Mesenchymal stem cell (in vitro differentiated cells and primary cell): ENCODE data around the gene KLHL1. TPM values are rescaled to one million over a fixed set of nuclear protein-coding genes. Genes with fewer than 3 reads are reported as not detected.

Experiments used
- DNase-seq: peaks from one replicate; pipeline ENCODE4 v3.0.0-alpha.2; 2013
- H2AFZ ChIP-seq: one replicate; pipeline ENCODE4 v1.6.1; 2013; ENCODE audit warnings: low read depth, mild to moderate bottlenecking, control low read depth, inconsistent platforms, low read length, moderate library complexity
- H2AK5ac ChIP-seq: 2 replicates; pipeline ENCODE4 v1.6.1; 2013; ENCODE audit warnings: low read length, moderate library complexity, mild to moderate bottlenecking, inconsistent platforms; ENCODE audit not compliant: severe bottlenecking
- H2BK120ac ChIP-seq: one replicate; pipeline ENCODE4 v1.6.1; 2013; ENCODE audit warnings: low read depth, mild to moderate bottlenecking, inconsistent platforms, low read length, moderate library complexity
- H2BK12ac ChIP-seq, 2 experiments: one replicate each; pipeline ENCODE4 v1.6.1; 2013; ENCODE audit warnings: inconsistent platforms in 2 of 2, low read length in 2 of 2, mild to moderate bottlenecking in 2 of 2, moderate library complexity in 2 of 2, control low read depth in 1 of 2
- H2BK15ac ChIP-seq: one replicate; pipeline ENCODE4 v1.6.1; 2013; ENCODE audit warnings: mild to moderate bottlenecking, low read depth, inconsistent platforms; ENCODE audit not compliant: poor library complexity, severe bottlenecking
- H2BK5ac ChIP-seq: 2 replicates; pipeline ENCODE4 v1.6.1; 2013; ENCODE audit warnings: low read depth, mild to moderate bottlenecking, low read length, control low read depth, inconsistent platforms; ENCODE audit not compliant: poor library complexity, severe bottlenecking
- H3K14ac ChIP-seq, 2 experiments: one replicate each; pipeline ENCODE4 v1.6.1; 2013; ENCODE audit warnings: inconsistent platforms in 2 of 2, low read length in 2 of 2, control low read depth in 1 of 2, mild to moderate bottlenecking in 1 of 2, moderate library complexity in 1 of 2
- H3K18ac ChIP-seq, 2 experiments: one replicate each; pipeline ENCODE4 v1.6.1; 2013; ENCODE audit warnings: inconsistent platforms in 2 of 2, low read length in 2 of 2, control low read depth in 1 of 2, low read depth in 1 of 2, mild to moderate bottlenecking in 1 of 2
- H3K23ac ChIP-seq, 2 experiments: one replicate each; pipeline ENCODE4 v1.6.1; 2013; ENCODE audit warnings: inconsistent platforms in 2 of 2, low read length in 2 of 2, mild to moderate bottlenecking in 2 of 2, moderate library complexity in 2 of 2, control low read depth in 1 of 2
- H3K27ac ChIP-seq: 2 replicates; pipeline ENCODE4 v1.5.1; 2013; ENCODE audit warnings: mild to moderate bottlenecking, moderate library complexity, low read length, control low read depth, inconsistent platforms; ENCODE audit not compliant: poor library complexity, severe bottlenecking
- H3K27me3 ChIP-seq, 2 experiments: 2 replicates each; pipeline versions ENCODE4 v1.6.1 to v1.7.0; 2013; ENCODE audit warnings: low read length in 2 of 2, mild to moderate bottlenecking in 2 of 2, moderate library complexity in 2 of 2, control low read depth in 1 of 2, inconsistent platforms in 1 of 2; ENCODE audit not compliant: control insufficient read depth in 1 of 2, insufficient read depth in 1 of 2
- H3K36me3 ChIP-seq, 2 experiments: 2 replicates each; pipeline versions ENCODE4 v1.6.1 to v1.7.0; 2013; ENCODE audit warnings: low read length in 2 of 2, control low read depth in 1 of 2, inconsistent platforms in 1 of 2, low read depth in 1 of 2, mild to moderate bottlenecking in 1 of 2; ENCODE audit not compliant: insufficient read depth in 2 of 2, control insufficient read depth in 1 of 2
- H3K4ac ChIP-seq, 2 experiments: one replicate each; pipeline ENCODE4 v1.6.1; 2013; ENCODE audit warnings: inconsistent platforms in 2 of 2, low read length in 2 of 2, mild to moderate bottlenecking in 2 of 2, moderate library complexity in 2 of 2, control low read depth in 1 of 2, low read depth in 1 of 2
- H3K4me1 ChIP-seq: 2 replicates; pipeline ENCODE4 v1.6.1; 2013; ENCODE audit warnings: low read depth, low read length, control low read depth; ENCODE audit not compliant: control insufficient read depth, insufficient read depth
- H3K4me2 ChIP-seq: 2 replicates; pipeline ENCODE4 v1.6.1; 2013; ENCODE audit warnings: low read length, mild to moderate bottlenecking, inconsistent platforms; ENCODE audit not compliant: poor library complexity, severe bottlenecking
- H3K4me3 ChIP-seq, 2 experiments: 2 replicates each; pipeline versions ENCODE4 v1.5.1 to v1.7.0; 2013; ENCODE audit warnings: low read length in 2 of 2, mild to moderate bottlenecking in 2 of 2, control low read depth in 1 of 2, low read depth in 1 of 2; ENCODE audit not compliant: insufficient read depth in 1 of 2
- H3K79me1 ChIP-seq: replicated peaks from 2 replicates; pipeline ENCODE4 v1.6.1; 2013; ENCODE audit warnings: mild to moderate bottlenecking, control low read depth, low read length, inconsistent platforms; ENCODE audit not compliant: poor library complexity, severe bottlenecking
- H3K9ac ChIP-seq: 2 replicates; pipeline ENCODE4 v1.7.0; 2013; ENCODE audit warnings: mild to moderate bottlenecking, low read length, moderate library complexity
- H3K9me3 ChIP-seq: 2 replicates; pipeline ENCODE4 v1.7.0; 2013; ENCODE audit warnings: mild to moderate bottlenecking, low read length; ENCODE audit not compliant: control insufficient read depth
- H4K8ac ChIP-seq: one replicate; pipeline ENCODE4 v1.6.1; 2013; ENCODE audit warnings: inconsistent platforms, mild to moderate bottlenecking, low read length, moderate library complexity
- H4K91ac ChIP-seq: one replicate; pipeline ENCODE4 v1.6.1; 2013; ENCODE audit warnings: mild to moderate bottlenecking, low read length, inconsistent platforms
- WGBS: methylation state at CpG from one replicate; pipeline ENCODE4 v1.1.7; 2013; ENCODE audit warnings: mixed read lengths; 5-methylcytosine and 5-hydroxymethylcytosine counted together
- small RNA-seq: library from polyadenylated mRNA; stranded (forward); fragments of <200 nt; extraction: miRNeasy Mini kit (QIAGEN cat#:217004); gene quantifications from one replicate; pipeline ENCODE3, GENCODE V24; 2013; ENCODE audit warnings: low read depth

KLHL1 gene

GRCh38 chr13:69657676-69658075 lies 450.6 kb downstream of the KLHL1 start:
- no peak overlapping the region for H3K18ac ChIP-seq
- no peak overlapping the region for H3K4ac ChIP-seq
- H2AFZ ChIP-seq, result no peak overlapping the region
- H2BK5ac ChIP-seq, result no peak overlapping the region
- no peak overlapping the region for H3K27ac ChIP-seq
- H3K79me1 ChIP-seq, result no peaks in the 10 kb centered on the region
- H4K91ac ChIP-seq, result no peak overlapping the region
- H2AK5ac ChIP-seq, result no peak overlapping the region
- no peak overlapping the region for H3K14ac ChIP-seq
- no peak overlapping the region for H3K4me2 ChIP-seq
- no peaks in the 10 kb centered on the region for H3K36me3 ChIP-seq
- H2BK120ac ChIP-seq, result no peak overlapping the region
- H3K9ac ChIP-seq, result no peak overlapping the region
- H3K27me3 ChIP-seq, result no peaks in the 10 kb centered on the region
- peaks cover 36% of the 10 kb centered on the region for H3K9me3 ChIP-seq
- no peak overlapping the region for H2BK12ac ChIP-seq
- no peak overlapping the region for H3K23ac ChIP-seq
- no peak overlapping the region for H3K4me3 ChIP-seq
- H4K8ac ChIP-seq, result no peak overlapping the region
- no peaks in the 10 kb centered on the region for H3K4me1 ChIP-seq
- no peak overlapping the region for H2BK15ac ChIP-seq
- WGBS, result 91% methylated on average over 1 of the region's 2 CpGs
- no peak for DNase-seq

- WGBS, result 90% methylated on average over 2 of the region's 5 CpGs
- Histone ChIP-seq H4K8ac (no peak overlapping the region), H3K27me3 (no peaks in the 10 kb centered on the region), H2BK15ac (no peak overlapping the region), H2AFZ (no peak overlapping the region), H3K4me1 (no peaks in the 10 kb centered on the region), H3K14ac (no peak overlapping the region), H2BK12ac (no peak overlapping the region), H3K9me3 (peaks cover 16% of the 10 kb centered on the region), H3K36me3 (no peaks in the 10 kb centered on the region), H3K27ac (no peak overlapping the region), H4K91ac (no peak overlapping the region), H2BK120ac (no peak overlapping the region), H3K18ac (no peak overlapping the region), H3K4me3 (no peak overlapping the region), H2BK5ac (no peak overlapping the region), H3K9ac (no peak overlapping the region), H3K79me1 (no peaks in the 10 kb centered on the region), H2AK5ac (no peak overlapping the region), H3K4me2 (no peak overlapping the region), H3K23ac (no peak overlapping the region), H3K4ac (no peak overlapping the region)
- DNase-seq, result no peak
Observed at GRCh38 chr13:69654392-69654791, 453.9 kb downstream of the KLHL1 start.

Small RNAs within 50 kb of the gene (small RNA-seq; reads per million reads assigned to genes)
- gene RNY3P10, result not detected
